Stimulated activated CD8-positive, alpha-beta memory T cell treated with anti-CD3 and anti-CD28 coated beads, Interleukin-15, amount 100 ng/mL, for 48 hours (primary cell): ENCODE data around the gene WDR33.
"Not testable (repeated sequence)": the region's sequence is repeated elsewhere in the genome, so short reads cannot be mapped to it uniquely, and the experiment has no call there.

ENCODE experiments used
- DNase-seq, 2 donors: peaks; one replicate each; pipeline ENCODE4 v3.0.0-alpha.2; 2020; ENCODE audit warnings: low read depth in 2 of 2

WDR33 gene

GRCh38 chr2:127763776-127764175, 47.2 kb downstream of the WDR33 start:
- no peak for DNase-seq

DNA sequence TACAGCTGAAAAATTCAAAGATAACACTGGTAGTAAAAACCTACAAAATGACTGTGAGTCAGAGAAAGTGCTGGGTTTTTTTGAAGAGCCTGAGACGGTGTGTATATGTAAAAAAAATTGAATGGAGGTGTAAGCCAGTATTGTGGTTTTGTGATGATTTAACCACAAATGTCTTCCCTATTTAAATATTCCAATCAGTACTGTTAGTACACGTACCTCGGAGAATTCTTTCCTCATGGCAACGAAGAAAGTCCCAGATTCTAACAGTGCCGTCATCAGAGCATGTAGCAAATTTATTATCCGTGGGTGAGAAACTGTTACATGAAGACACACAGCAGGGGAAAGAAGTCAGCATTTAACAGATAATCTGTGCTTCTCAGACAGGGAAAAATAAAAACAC, 48.1 kb downstream of the WDR33 start:
- no peak for DNase-seq

- no peak for DNase-seq
Observed at GRCh38 chr2:127762441-127762840, 48.5 kb downstream of the WDR33 start.

GRCh38 chr2:127759931-127760330, 51.0 kb downstream of the WDR33 start:
- DNase-seq = no peak

GRCh38 chr2:127754186-127754585, 56.8 kb downstream of the WDR33 start:
- DNase-seq = no peak

- no peak for DNase-seq
Observed at GRCh38 chr2:127753374-127753773, 57.6 kb downstream of the WDR33 start.

GRCh38 chr2:127749537-127749936, 61.4 kb downstream of the WDR33 start:
- not testable (repeated sequence) for DNase-seq

DNA sequence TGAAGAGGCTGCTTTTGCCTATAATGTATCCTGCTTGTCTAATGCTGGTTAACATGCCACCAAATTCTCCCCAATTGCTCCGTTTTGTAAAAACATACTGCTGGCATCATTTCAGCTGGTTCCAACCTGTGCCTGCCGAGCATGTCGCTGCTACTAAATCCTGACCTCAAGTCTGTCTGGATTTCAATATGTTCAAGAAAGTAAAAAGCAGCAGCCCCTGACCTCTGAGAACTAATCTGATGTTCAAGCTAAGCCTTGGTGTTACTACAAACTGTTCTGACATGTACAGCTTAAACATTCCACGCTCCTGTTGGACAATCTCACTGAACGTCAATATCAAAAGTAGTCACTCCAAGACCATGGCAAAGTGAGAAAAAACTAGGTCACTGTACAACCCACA, 63.4 kb downstream of the WDR33 start:
- DNase-seq = no peak

DNA sequence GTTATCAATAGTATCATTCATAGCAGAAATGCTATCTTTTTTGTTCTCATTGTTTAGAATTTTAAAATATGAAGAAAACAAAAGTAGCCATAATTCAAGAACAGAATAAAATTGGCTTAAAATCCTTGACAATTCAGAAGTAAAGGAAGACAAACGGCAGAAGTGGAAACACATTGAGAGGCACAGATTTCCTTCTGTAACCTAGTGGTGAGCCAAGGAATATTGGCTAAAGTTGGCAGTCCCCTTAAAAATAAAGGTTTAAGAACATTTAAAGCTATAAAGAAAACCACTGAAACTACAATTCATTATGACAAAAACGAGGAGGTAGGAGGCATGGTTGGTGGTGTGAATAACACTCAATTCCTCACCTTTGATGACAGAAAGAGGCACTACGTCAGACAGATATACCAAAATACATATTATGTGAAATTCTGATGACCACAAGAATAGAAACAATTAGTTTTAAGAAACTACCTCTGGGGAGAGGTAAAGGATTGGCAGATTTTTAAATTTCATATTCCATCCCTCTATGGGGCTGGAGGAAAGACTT, 67.4 kb downstream of the WDR33 start:
- DNase-seq = no peak

DNA sequence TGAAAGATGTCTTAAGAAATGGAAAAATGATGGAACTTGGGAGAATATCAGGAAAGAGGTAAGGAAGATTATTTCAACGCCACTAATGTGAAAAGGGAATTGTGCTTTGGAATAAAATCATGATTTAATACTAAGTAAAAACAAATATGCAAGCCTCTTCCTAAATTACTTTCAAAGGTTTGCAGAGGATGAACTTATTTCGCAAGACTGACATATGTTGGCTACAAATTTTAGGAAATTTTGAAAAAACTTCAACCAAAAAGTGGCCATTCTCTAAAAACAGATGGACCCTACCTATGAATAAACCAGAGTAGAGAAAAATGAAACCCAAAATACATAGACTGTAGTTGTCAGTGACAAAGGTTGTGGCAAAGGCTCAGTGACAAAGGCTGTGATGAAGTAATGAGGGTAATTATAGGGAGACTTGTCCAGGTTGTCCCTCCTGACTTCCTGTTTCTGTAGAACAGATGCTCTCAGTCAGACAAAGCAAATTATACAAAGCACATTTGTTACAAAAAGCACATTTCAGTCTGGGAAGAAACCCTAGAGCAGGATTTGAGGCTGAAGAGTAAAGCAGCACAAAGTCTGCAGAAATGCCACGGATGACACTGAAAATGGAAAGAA, 70.2 kb downstream of the WDR33 start:
- no peak for DNase-seq

- DNase-seq = no peak
Observed at GRCh38 chr2:127739800-127740199, 71.2 kb downstream of the WDR33 start.

DNA sequence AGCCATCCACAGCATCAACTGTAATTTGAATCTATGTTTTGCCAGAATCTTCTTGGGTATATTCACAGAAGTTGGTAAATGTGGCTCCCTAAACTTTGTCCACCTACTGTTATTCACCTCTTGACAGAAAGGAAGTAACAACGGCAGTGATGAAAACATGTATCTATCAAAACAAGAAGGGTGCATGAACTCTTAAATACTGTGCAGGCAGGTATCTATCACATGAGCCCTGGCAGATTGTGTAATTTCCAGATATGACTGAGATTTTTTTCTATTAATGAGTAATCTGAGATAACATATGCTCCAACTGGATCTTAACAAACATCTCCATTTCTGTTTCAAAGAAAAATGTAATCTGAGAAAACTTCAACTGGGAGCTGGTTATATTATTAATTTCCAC, 73.1 kb downstream of the WDR33 start:
- no peak for DNase-seq

- no peak for DNase-seq
Observed at GRCh38 chr2:127735537-127736399, 75.2 kb downstream of the WDR33 start.

- DNase-seq = no peak
Observed at GRCh38 chr2:127735044-127735443, 75.9 kb downstream of the WDR33 start.

- no peak for DNase-seq
Observed at GRCh38 chr2:127733816-127734537, 77.0 kb downstream of the WDR33 start.

DNA sequence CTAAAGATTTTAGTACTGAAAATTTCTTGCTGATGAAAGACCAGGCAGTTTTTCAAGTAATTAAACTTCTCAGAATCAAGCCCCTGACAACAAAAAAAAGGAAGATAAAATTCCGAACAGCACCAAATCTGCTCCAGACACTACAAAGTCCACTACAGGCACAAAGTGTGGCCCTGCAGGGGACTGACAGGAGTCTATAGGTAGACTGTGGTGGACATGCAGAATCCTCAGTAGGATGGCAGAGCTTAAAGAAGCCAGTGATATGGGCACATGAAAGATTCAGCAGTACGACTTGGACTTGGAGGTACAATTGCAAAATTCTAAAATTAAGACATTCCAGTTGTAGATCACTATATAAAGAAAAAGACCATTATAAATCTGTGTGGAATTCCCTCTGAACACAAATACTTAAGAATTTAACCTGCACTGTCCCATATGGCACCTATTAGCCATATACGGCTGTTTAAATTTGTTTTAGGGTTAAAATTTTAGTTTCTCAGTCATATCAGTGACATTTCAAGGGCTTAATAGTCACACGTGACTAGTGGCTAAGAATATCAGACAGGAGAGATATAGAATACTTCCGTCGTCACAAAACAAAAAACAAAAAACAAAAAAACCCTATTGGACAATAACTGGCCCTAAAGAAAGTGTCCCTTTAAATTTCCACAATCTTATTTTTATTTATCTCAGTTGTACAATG, 77.7 kb downstream of the WDR33 start:
- no peak for DNase-seq

- no peak for DNase-seq
Observed at GRCh38 chr2:127726158-127726880, 84.7 kb downstream of the WDR33 start.

DNA sequence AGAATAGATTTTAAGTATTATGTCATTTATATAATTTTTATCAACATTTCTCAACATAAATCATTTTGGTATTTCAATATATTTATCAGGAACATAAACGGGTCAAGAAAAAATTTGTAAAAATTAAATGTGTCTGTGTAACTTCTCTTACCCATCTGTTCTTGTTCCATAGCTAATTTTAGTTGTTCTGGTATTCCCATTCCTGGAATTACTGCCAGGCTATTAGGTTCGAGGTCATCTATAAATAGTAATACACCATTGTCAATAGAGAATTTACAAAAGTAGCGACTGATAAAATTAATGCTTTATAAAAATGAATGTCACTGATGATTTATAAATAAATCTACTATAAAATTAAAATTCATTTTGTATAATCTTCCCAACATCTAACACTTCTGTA, 88.2 kb downstream of the WDR33 start:
- DNase-seq = no peak

DNA sequence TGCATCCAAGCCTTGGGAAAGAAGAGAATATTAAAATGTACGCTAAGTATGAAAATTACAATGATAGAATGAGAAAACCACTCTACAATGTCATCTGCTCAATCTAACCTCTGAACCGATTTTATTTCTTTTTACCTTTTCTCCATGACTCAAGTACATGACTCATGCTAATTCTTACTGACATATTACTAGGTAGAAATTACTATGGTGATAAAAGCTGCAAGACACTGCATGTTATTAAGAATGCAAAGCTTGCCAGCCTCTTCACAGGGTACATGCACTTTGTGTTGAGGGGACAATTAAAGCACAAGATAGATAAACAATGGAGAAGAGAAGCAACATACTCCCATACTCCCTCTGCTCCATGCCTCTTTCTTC, 89.0 kb downstream of the WDR33 start:
- DNase-seq = no peak

DNA sequence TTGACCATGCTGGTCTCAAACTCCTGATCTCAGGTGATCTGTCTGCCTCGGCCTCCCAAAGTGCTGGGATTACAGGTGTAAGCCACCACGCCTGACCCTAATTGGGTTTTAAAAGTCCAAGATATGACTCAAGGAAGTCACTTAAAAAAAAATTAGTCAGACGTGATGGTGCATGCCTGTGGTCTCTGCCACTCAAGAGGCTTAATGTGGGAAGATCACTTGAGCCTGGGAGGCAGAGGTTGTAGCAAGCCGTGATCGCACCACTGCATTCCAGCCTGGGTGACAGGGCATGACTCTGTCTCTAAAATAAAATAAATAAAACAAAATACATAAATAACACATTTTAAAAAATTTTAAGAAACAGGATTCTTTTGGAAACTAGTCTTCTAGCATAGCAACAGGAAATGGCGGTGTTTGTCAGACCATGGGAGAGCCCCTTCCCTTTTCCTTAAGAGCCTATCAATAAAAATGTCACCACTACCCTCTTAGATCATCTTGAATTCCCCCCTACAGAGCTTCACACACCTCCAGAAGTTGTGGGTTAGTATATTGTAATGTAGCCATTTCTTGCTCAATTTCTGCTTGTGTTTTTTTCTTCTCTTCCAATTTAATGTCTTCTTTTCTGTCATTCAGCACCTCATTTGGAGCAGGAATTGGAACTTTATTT, 89.5 kb downstream of the WDR33 start:
- no peak for DNase-seq
